GM19025 (cell line): ENCODE data around the gene MSMB.
"Not testable (repeated sequence)": the region's sequence is repeated elsewhere in the genome, so short reads cannot be mapped to it uniquely, and the experiment has no call there.

Experiments
- ATAC-seq: cut with Tn5 transposase; IDR thresholded peaks from one replicate; pipeline ENCODE4 v1.9.1; 2021; ENCODE audit warnings: mild to moderate bottlenecking, low read depth, moderate library complexity; ENCODE audit not compliant: unreplicated experiment

MSMB gene

GRCh38 chr10:46014683-46015405 lies 31.2 kb downstream of the MSMB start:
- no peak for ATAC-seq

- ATAC-seq, result no peak
Measured at GRCh38 chr10:46014206-46014605, 31.9 kb downstream of the MSMB start.

- ATAC-seq, result no peak
Measured at GRCh38 chr10:46012746-46013145, 33.3 kb downstream of the MSMB start.

GRCh38 chr10:46006219-46006618 lies 39.9 kb downstream of the MSMB start:
- ATAC-seq, result no peak

GRCh38 chr10:46005383-46005782 lies 40.7 kb downstream of the MSMB start:
- ATAC-seq, result no peak

GRCh38 chr10:46004963-46005362 lies 41.1 kb downstream of the MSMB start:
- no peak for ATAC-seq

- no peak for ATAC-seq
Measured at GRCh38 chr10:46002916-46003693, 43.0 kb downstream of the MSMB start.

GRCh38 chr10:46002189-46002687 lies 43.8 kb downstream of the MSMB start:
- not testable (repeated sequence) for ATAC-seq

- no peak for ATAC-seq
Measured at GRCh38 chr10:46001187-46001756, 44.8 kb downstream of the MSMB start.

- no peak for ATAC-seq
Measured at GRCh38 chr10:46000538-46000937, 45.5 kb downstream of the MSMB start.

- ATAC-seq, result not testable (repeated sequence)
Measured at GRCh38 chr10:45999955-46000354, 46.1 kb downstream of the MSMB start.

GRCh38 chr10:45997994-45998763 lies 47.9 kb downstream of the MSMB start:
- no peak for ATAC-seq

GRCh38 chr10:45997557-45997956 lies 48.5 kb downstream of the MSMB start:
- ATAC-seq, result no peak

GRCh38 chr10:45985590-45985989 lies 60.5 kb downstream of the MSMB start:
- not testable (repeated sequence) for ATAC-seq

GRCh38 chr10:45984473-45984872 lies 61.6 kb downstream of the MSMB start:
- not testable (repeated sequence) for ATAC-seq

GRCh38 chr10:45983538-45984186 lies 62.4 kb downstream of the MSMB start:
- not testable (repeated sequence) for ATAC-seq
